B cell (primary cell): ENCODE measurements around the gene DENND5B.

ENCODE experiments used
- EZH2 ChIP-seq: IDR thresholded peaks from 2 replicates; pipeline ENCODE4 v1.6.1; 2012; ENCODE audit warnings: borderline replicate concordance, low read depth, mild to moderate bottlenecking, moderate library complexity, low read length; ENCODE audit not compliant: insufficient read depth, poor library complexity, severe bottlenecking
- TF ChIP-seq, protein P1 (sequence below): fragments of 200-600 bp; IDR thresholded peaks from one replicate; pipeline ENCODE4 v1.8.0; 2022; ENCODE audit warnings: antibody characterized with exemption, mild to moderate bottlenecking

DNA sequence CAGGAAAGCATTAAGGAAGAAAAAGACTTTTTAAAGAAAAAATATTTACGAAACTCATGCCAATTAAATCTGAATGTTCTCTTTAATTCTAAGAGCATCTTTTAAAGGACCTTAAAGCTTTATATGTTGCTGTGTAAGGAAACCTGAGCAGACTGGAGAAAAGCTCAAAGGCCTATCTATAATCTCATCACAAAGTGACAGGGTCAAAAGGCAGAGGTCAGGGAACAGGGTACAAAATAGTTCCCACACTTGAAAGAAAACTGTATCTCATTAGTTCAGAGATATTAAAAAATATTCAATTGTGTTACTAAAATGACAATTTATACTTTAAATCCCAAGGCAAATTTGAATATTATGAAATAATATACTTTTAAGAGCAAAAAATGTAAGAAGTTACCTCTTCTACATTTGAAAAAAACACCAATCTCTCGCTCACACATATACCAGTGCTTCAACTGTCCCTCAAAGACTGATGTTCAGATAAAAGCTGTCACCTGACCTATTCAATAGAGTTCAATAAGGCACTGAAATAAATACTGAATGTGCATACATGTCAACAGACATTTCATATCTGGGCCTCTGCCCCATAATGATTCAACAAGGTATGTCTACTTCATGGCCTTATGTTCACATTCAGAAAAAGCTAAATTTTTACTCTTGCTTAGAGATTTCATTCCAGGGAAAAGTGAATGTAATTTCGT is 17.9 kb downstream of the DENND5B start:
- TF ChIP-seq, protein P1, sequence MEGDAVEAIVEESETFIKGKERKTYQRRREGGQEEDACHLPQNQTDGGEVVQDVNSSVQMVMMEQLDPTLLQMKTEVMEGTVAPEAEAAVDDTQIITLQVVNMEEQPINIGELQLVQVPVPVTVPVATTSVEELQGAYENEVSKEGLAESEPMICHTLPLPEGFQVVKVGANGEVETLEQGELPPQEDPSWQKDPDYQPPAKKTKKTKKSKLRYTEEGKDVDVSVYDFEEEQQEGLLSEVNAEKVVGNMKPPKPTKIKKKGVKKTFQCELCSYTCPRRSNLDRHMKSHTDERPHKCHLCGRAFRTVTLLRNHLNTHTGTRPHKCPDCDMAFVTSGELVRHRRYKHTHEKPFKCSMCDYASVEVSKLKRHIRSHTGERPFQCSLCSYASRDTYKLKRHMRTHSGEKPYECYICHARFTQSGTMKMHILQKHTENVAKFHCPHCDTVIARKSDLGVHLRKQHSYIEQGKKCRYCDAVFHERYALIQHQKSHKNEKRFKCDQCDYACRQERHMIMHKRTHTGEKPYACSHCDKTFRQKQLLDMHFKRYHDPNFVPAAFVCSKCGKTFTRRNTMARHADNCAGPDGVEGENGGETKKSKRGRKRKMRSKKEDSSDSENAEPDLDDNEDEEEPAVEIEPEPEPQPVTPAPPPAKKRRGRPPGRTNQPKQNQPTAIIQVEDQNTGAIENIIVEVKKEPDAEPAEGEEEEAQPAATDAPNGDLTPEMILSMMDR: no peak
- TF ChIP-seq EZH2: no peak
